CD4-positive, alpha-beta T cell treated with Interleukin-10 for 1 hour (primary cell): ENCODE results near the gene PARP6.
A peak's percentile ranks its signal among the peaks of the same experiment; 100 is the strongest.

ENCODE experiments used
- DNase-seq: peaks from one replicate; pipeline ENCODE4 v3.0.0-alpha.2; 2020

The PARP6 gene

GRCh38 chr15:72272213-72272996, at the start of gene PARP6:
Gene PARP6 (minus strand): TSS chr15:72272554. CDS start chr15:72267477, 5,077 bp downstream.
- peak; percentile 99 for DNase-seq

GRCh38 chr15:72319985-72320671, 47.8 kb upstream of the PARP6 start, which contains the start of gene CELF6:
Gene CELF6 (minus strand): TSS chr15:72320157. CDS start chr15:72319874, 283 bp downstream.
- peak; percentile 87 for DNase-seq

- peak; percentile 50 for DNase-seq
These were observed 47.1 kb upstream of the PARP6 start for GRCh38 chr15:72319360-72319984.

GRCh38 chr15:72318408-72318942, 46.1 kb upstream of the PARP6 start:
- DNase-seq = no peak

- DNase-seq = no peak
These were observed 43.5 kb upstream of the PARP6 start for GRCh38 chr15:72315706-72316370.

GRCh38 chr15:72313881-72314280, 41.5 kb upstream of the PARP6 start:
- DNase-seq = no peak

- no peak for DNase-seq
These were observed 41.1 kb upstream of the PARP6 start for GRCh38 chr15:72313448-72313840.

- DNase-seq = peak; percentile 72
These were observed 40.5 kb upstream of the PARP6 start for GRCh38 chr15:72312605-72313447.

GRCh38 chr15:72307026-72307425, 34.7 kb upstream of the PARP6 start:
- DNase-seq = no peak

- peak; percentile 81 for DNase-seq
These were observed 33.9 kb upstream of the PARP6 start for GRCh38 chr15:72306211-72306785.

- no peak for DNase-seq
These were observed 32.2 kb upstream of the PARP6 start for GRCh38 chr15:72304596-72304995.

- DNase-seq = no peak
These were observed 30.6 kb upstream of the PARP6 start for GRCh38 chr15:72302955-72303354.

- no peak for DNase-seq
These were observed 17.4 kb upstream of the PARP6 start for GRCh38 chr15:72289597-72290325.

GRCh38 chr15:72288796-72289596, 16.6 kb upstream of the PARP6 start:
- no peak for DNase-seq

- DNase-seq = peak; percentile 50
These were observed 13.7 kb upstream of the PARP6 start for GRCh38 chr15:72285927-72286516.

- DNase-seq = no peak
These were observed 13.0 kb upstream of the PARP6 start for GRCh38 chr15:72285402-72285801.

- no peak for DNase-seq
These were observed 12.4 kb upstream of the PARP6 start for GRCh38 chr15:72284781-72285180.

GRCh38 chr15:72281713-72282112, 9.4 kb upstream of the PARP6 start:
- DNase-seq = no peak

- no peak for DNase-seq
These were observed 8.4 kb upstream of the PARP6 start for GRCh38 chr15:72280751-72281150.

GRCh38 chr15:72278737-72279136, 6.4 kb upstream of the PARP6 start:
- DNase-seq = no peak
